Upper lobe of right lung (tissue), 1 donor: ENCODE results near the gene CTDSP1. TPM values are rescaled to one million over a fixed set of nuclear protein-coding genes. Genes with fewer than 3 reads are reported as not detected.

Experiments
- ATAC-seq: fragments of 200-7000 bp; cut with Tn5 transposase; one replicate; pipeline ENCODE4 v1.9.1; 2020; ENCODE audit warnings: mild to moderate bottlenecking, moderate library complexity
- DNase-seq: peaks from one replicate; pipeline ENCODE4 v3.0.0-alpha.2; 2020
- H3K27ac ChIP-seq: fragments of 200-600 bp; one replicate; pipeline ENCODE4 v1.8.0; 2022
- H3K27me3 ChIP-seq: fragments of 200-600 bp; one replicate; pipeline ENCODE4 v1.8.0; 2022; ENCODE audit warnings: mild to moderate bottlenecking
- H3K36me3 ChIP-seq: fragments of 200-600 bp; one replicate; pipeline ENCODE4 v1.8.0; 2022
- H3K4me1 ChIP-seq: fragments of 200-600 bp; one replicate; pipeline ENCODE4 v1.8.0; 2022
- H3K4me3 ChIP-seq: fragments of 200-600 bp; one replicate; pipeline ENCODE4 v1.8.0; 2022; ENCODE audit warnings: mild to moderate bottlenecking
- H3K9me3 ChIP-seq: fragments of 200-600 bp; one replicate; pipeline ENCODE4 v1.8.0; 2022
- intact Hi-C: fragments of 100-400 bp; cut with DNase I; formaldehyde crosslinking; loops from one replicate; pipeline ENCODE4 v1.11.0; 2022
- total RNA-seq: library from RNA; stranded (reverse); fragmentation: NEBNext Ultra II Directional; extraction: Animal tissue kit (Norgen Biotek cat#: 25700); gene quantifications from one replicate; pipeline ENCODE4 v1.2.1, GENCODE V29; 2021
- TF ChIP-seq, protein P1 (sequence below): fragments of 200-600 bp; IDR thresholded peaks from one replicate; pipeline ENCODE4 v1.8.0; 2022; ENCODE audit warnings: antibody characterized with exemption
- donor health status: DM: no; HTN: yes; CAD: no; lungs with severe emphysema.

The CTDSP1 gene
- total RNA-seq, 1 donor from 2014 or later: 169 TPM

DNA sequence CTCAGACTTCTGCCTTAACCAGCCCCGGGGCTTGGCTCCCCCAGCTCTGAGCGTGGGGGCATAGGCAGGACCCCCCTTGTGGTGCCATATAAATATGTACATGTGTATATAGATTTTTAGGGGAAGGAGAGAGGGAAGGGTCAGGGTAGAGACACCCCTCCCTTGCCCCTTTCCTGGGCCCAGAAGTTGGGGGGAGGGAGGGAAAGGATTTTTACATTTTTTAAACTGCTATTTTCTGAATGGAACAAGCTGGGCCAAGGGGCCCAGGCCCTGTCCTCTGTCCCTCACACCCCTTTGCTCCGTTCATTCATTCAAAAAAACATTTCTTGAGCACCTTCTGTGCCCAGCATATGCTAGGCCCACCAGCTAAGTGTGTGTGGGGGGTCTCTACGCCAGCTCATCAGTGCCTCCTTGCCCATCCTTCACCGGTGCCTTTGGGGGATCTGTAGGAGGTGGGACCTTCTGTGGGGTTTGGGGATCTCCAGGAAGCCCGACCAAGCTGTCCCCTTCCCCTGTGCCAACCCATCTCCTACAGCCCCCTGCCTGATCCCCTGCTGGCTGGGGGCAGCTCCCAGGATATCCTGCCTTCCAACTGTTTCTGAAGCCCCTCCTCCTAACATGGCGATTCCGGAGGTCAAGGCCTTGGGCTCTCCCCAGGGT, 5.5 kb downstream of the CTDSP1 start:
- H3K9me3 ChIP-seq: no peaks in the 10 kb centered on the region
- no peaks in the 10 kb centered on the region for H3K27me3 ChIP-seq
- TF ChIP-seq, protein P1, sequence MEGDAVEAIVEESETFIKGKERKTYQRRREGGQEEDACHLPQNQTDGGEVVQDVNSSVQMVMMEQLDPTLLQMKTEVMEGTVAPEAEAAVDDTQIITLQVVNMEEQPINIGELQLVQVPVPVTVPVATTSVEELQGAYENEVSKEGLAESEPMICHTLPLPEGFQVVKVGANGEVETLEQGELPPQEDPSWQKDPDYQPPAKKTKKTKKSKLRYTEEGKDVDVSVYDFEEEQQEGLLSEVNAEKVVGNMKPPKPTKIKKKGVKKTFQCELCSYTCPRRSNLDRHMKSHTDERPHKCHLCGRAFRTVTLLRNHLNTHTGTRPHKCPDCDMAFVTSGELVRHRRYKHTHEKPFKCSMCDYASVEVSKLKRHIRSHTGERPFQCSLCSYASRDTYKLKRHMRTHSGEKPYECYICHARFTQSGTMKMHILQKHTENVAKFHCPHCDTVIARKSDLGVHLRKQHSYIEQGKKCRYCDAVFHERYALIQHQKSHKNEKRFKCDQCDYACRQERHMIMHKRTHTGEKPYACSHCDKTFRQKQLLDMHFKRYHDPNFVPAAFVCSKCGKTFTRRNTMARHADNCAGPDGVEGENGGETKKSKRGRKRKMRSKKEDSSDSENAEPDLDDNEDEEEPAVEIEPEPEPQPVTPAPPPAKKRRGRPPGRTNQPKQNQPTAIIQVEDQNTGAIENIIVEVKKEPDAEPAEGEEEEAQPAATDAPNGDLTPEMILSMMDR: no peak
- no peak for ATAC-seq
- no peak for DNase-seq
- peak overlapping the region; percentile 84 for H3K27ac ChIP-seq
- H3K4me3 ChIP-seq: peak overlapping the region; percentile 44
- peaks cover 44% of the 10 kb centered on the region for H3K4me1 ChIP-seq
- peaks cover 41% of the 10 kb centered on the region for H3K36me3 ChIP-seq
- intact Hi-C loops: no loop called here

DNA sequence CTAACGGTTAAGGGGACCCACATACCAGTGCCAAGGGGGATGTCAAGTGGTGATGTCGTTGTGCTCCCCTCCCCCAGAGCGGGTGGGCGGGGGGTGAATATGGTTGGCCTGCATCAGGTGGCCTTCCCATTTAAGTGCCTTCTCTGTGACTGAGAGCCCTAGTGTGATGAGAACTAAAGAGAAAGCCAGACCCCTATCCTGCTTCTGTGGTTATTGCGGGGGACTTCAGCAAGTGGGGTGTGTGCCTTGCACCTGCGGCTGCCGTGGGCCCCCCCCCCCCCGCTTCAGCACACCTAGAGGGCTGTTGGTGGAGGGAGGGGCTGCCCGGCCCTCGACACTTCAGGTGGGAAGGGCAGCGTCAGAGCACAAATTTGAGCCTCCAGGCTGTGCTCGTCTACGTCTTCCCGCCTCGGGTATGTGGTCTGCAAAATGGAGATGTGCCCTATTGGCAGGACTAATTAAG, 6.1 kb downstream of the CTDSP1 start:
- ATAC-seq (peak; percentile 14), DNase-seq (peak; percentile 73)
- Histone ChIP-seq H3K27me3 (no peaks in the 10 kb centered on the region), H3K9me3 (no peaks in the 10 kb centered on the region), H3K36me3 (peaks cover 41% of the 10 kb centered on the region), H3K27ac (peak overlapping the region; percentile 84), H3K4me3 (peak overlapping the region; percentile 44), H3K4me1 (peaks cover 44% of the 10 kb centered on the region)
- TF ChIP-seq, protein P1: no peak
- intact Hi-C loops: no loop called here

DNA sequence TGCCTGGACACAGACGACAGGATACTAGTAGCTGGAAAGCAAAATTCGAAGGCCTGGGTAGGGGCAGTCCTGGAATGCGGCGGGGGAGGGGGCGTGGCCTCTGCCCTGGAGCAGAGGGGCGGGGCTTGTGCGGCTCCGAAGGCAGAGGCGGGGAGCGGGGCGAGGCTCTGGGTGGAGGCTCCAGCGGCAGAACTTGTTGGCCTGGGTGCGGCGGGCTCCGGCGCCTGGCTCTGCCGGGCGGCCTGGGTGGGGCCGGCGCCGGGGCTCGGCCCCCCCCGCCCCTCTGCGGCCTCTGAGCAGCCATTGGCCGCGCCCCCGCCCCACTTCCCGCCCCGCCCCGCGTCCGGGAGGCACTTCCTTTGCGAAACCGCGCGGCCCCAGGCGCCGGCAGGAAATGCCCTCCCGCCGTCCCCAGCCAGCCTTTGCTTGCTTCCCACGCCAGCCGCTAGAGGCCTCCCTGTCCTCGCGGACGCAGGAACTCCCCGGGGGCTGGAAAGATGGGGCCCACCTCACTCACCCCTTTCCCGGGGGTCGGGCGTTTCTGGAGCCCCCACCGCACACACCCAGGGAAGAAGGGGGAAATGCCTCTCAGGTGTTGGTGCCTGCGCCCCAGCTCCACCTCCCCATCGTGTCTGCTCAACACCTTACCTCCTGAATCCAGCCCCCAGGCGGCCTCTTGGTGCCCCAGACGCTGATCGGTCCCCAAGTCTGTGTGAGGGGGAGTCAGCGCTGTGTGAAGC, 6.7 kb downstream of the CTDSP1 start:
- TF ChIP-seq, protein P1: peak; percentile 74
- H3K9me3 ChIP-seq: no peaks in the 10 kb centered on the region
- no peaks in the 10 kb centered on the region for H3K27me3 ChIP-seq
- intact Hi-C loops: no loop called here
- peak overlapping the region; percentile 53 for H3K4me3 ChIP-seq
- H3K36me3 ChIP-seq: peaks cover 39% of the 10 kb centered on the region
- ATAC-seq (peak; percentile 92), DNase-seq (peak; percentile 99)
- H3K4me1 ChIP-seq: peaks cover 40% of the 10 kb centered on the region
- peak overlapping the region; percentile 86 for H3K27ac ChIP-seq

DNA sequence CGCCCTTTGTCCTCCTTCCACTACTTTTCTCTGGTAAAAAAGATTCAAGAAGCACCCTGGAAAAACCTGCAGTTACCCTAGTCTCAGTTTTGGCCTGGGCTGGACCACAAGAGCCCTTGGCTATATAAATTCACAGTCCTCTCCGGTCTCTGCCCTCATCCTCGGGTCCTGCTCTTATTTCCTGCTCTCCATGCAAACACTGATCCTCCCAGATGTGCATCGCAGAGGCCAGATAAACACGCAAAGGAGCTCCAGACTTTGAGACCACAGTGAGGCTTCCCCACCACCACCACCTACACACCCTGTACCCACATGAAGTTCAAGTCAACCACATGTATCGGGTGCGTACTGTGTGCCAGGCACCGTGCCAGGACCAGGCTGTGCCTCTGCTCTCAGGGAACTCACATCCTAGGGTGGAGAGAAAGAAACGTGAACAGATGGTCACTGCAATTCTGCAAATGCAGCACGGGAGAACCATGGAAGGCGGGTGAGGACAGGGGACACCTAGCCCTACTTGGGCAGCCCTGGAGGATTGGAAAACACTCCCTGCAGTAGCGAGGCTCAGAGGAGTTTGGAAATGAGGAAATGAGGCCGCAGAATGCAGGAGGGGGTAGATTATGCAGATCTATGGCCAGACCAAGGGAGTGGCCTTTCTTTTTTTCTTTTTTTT, 7.4 kb downstream of the CTDSP1 start:
- H3K36me3 ChIP-seq: peaks cover 32% of the 10 kb centered on the region
- intact Hi-C loops: no loop called here
- no peaks in the 10 kb centered on the region for H3K9me3 ChIP-seq
- ATAC-seq (peak; percentile 17), DNase-seq (peak; percentile 87)
- TF ChIP-seq, protein P1: no peak
- H3K27ac ChIP-seq: peak overlapping the region; percentile 86
- peaks cover 33% of the 10 kb centered on the region for H3K4me1 ChIP-seq
- H3K4me3 ChIP-seq: peak overlapping the region; percentile 53
- no peaks in the 10 kb centered on the region for H3K27me3 ChIP-seq

DNA sequence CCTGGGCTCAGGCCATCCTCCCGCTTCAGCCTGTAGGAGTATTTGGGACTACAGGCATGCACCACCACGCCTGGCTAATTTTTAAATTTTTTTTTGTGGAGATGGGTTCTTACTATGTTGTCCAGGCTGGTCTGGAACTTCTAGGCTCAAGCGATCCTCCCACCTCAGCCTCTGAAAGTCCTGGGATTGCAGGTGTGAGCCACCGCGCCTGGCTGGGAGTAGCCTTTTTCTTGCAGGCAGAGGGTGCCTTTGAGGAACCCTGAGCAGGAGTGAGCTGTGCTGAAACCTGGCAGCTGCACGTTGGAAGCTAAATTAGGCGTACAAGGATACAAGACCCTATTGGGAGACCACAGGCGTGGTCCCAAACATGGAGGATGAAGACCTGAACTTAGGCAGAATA, 8.0 kb downstream of the CTDSP1 start:
- intact Hi-C loops: no loop called here
- no peak for DNase-seq

More for the DNA sequence above, 8.0 kb downstream of the CTDSP1 start:
- Histone ChIP-seq H3K9me3 (no peaks in the 10 kb centered on the region), H3K36me3 (peaks cover 26% of the 10 kb centered on the region), H3K27ac (peak overlapping the region; percentile 86), H3K4me1 (peaks cover 32% of the 10 kb centered on the region), H3K27me3 (no peaks in the 10 kb centered on the region), H3K4me3 (no peak overlapping the region)
- ATAC-seq: no peak
- TF ChIP-seq, protein P1: no peak
